ENCODE results near the gene PLXND1. TPM values are rescaled to one million over a fixed set of nuclear protein-coding genes. Genes with fewer than 3 reads are reported as not detected.

PLXND1 gene
- total and polyA plus RNA-seq, 8 donors = 15.5 to 66.2 (median 28.5) TPM

DNA sequence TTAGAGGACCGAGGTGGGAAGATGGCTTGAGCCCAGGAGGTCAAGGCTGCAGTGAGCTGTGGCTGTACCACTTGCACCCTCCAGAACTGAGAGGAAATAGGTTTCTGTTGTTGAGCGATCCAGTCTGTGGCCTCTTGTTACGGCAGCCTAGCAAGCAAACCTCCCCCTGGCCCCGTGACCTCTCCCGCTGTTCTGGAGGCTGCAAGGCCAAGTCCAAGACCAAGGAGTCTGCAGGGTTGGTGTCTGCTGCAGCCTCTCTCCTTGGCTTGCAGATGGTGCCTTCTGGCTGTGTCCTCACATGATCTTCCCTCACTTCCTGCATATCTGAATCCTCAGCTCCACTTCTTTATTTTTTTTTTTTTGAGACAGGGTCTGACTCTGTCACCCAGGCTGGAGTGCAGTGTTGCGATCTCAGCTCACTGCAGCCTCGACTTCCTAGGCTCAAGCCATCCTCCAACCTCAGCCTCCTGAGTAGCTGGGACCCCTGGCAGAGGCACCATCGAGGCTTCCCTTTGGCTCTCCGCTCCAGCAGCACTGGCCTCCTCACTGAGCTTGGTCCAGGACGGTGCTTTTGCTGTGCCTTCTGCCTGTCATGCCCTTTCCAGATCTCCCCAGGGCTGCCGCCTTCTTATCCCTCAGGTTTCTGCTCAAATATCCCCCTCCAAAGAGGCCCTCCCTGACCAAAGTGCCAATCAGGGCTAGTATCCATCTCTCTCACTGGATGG, 18.0 kb upstream of the PLXND1 start:
- Histone ChIP-seq H3K36me3 (no peaks in the 10 kb centered on the region), H3K4me1 (peaks cover 5 to 24% (median 9%) of the 10 kb centered on the region in 3 donors), H3K9me3 (no peaks in the 10 kb centered on the region), H3K27ac (peak overlapping the region in 3 of 4 donors; percentile 24 to 97 (median 96)), H3K27me3 (no peaks in the 10 kb centered on the region), H3K4me3 (no peak overlapping the region)
- FAIRE-seq = no peak
- TF ChIP-seq CTCF (IDR thresholded peaks at IDR 0.05) = no peak
- ATAC-seq = no peak
- intact Hi-C loops (cut with DNase I) = no loop called here
- 79 to 81% methylated on average over 11 of the region's 11 CpGs for WGBS, 2 donors
- peak in 3 of 6 donors; percentile 19 to 48 (median 47) for DNase-seq

DNA sequence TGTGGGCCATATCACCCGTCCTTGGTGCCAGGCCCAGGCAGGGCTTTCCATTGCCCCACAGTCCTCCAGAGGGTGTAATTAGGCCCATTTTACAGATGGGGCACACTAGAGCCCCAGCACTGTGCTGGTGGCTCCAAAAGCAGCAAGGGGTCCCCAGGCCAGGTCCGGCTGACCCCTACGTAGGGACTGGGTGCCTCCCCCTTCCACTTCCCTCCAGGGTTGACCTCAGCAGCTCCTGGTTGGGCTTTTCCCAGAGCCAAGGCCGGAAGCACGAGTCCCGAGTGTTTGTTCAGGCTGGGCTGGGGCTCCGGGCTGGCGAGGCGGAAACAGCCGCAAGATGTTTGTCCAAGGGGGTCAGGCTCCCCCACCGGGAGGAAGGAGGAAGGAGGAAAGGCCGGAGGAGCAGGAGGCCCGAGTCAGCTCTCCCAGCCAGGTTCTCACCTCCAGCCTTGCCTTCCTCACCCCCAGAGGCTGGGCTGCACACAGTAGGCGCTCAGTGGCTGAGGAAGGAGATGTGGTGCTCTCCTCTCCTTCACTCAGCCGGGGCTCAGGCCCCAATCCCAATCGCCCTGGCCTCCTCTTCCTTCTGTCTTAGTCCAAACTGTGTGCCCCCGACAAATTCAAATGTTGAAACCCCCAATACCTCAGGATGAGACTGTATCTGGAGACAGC, 17.1 kb upstream of the PLXND1 start:
- Histone ChIP-seq H3K9me3 (no peaks in the 10 kb centered on the region), H3K27ac (peak overlapping the region in 2 of 4 donors; percentile 27 to 60), H3K27me3 (no peaks in the 10 kb centered on the region), H3K4me1 (peaks cover 5 to 24% (median 9%) of the 10 kb centered on the region in 3 donors), H3K4me3 (no peak overlapping the region), H3K36me3 (no peaks in the 10 kb centered on the region)
- WGBS, 2 donors = 33 to 38% methylated on average over 17 of the region's 17 CpGs
- intact Hi-C loops (cut with DNase I) = no loop called here
- TF ChIP-seq CTCF (IDR thresholded peaks at IDR 0.05) = no peak
- DNase-seq = peak; percentile 38 to 77 (median 68)
- FAIRE-seq = no peak
- ATAC-seq = peak in 1 of 4 donors; percentile 4

DNA sequence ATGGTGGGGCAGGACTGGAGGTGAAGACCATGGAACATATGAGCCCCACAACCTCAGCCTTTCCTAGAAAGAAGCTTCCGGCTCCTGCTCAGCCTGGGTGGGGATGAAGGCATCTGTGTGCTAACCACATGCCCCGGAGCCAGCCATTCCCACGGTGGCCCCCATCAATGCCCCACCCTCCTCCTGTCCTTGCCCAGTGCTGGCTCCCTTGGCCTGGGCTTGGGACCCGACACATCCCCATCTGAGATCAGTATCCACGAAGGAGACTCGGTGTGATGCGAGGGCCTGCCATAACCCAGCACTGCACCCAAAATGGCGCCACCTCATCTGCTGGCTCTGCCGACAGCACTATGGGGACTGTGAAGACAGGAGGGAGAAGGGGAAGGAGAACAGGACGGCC, 16.5 kb upstream of the PLXND1 start:
- WGBS, 2 donors = 80 to 86% methylated on average over 9 to 10 of the region's 10 CpGs
- intact Hi-C loops (cut with DNase I) = no loop called here

DNA sequence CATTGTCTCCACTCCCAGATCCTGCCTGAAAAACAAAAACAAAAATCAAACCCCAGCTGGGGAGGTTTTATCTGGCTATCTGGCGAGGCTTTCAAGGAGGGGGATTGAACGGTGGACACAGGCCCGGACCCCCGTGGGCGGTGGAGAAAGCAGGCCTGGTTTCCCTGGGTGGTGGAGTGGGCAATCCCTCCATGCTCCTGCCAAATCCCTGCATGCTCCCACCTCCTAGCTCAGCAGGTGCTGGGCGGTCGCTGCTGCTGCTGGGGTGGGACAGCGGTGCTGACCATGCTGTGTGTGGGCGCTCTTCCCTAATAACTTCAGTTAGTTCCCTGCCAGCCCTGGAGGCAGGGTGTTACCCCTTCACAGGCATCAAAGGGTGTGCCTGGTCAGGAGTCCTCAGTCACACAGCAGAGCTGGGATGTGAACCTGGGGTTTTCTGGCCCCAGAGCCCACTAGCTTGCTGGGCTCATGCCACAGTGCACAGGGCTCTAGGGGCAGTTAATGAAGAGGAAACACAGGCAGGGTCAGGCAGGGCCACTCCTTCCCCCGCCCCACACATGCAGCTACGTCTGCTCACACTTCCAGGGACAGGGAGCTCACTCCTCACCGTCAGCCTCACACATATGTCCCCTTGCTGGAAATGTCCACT, 15.9 kb upstream of the PLXND1 start:
- no peaks in the 10 kb centered on the region for H3K36me3 ChIP-seq
- H3K4me3 ChIP-seq = no peak overlapping the region
- peak in 3 of 6 donors; percentile 12 to 47 (median 45) for DNase-seq
- no peak for TF ChIP-seq CTCF (IDR thresholded peaks at IDR 0.05)
- 75 to 83% methylated on average over 12 of the region's 12 CpGs for WGBS, 2 donors
- ATAC-seq = no peak
- H3K27me3 ChIP-seq = no peaks in the 10 kb centered on the region
- no peak for FAIRE-seq
- H3K4me1 ChIP-seq = peaks cover 5 to 19% (median 9%) of the 10 kb centered on the region in 3 donors
- intact Hi-C loops (cut with DNase I) = no loop called here
- H3K9me3 ChIP-seq = no peaks in the 10 kb centered on the region
- no peak overlapping the region for H3K27ac ChIP-seq

More for the DNA sequence above, 16.5 kb upstream of the PLXND1 start:
- H3K27ac ChIP-seq = peak overlapping the region in 1 of 4 donors; percentile 60
- no peaks in the 10 kb centered on the region for H3K9me3 ChIP-seq
- ATAC-seq = no peak
- DNase-seq = peak in 3 of 6 donors; percentile 12 to 66 (median 52)
- TF ChIP-seq CTCF (IDR thresholded peaks at IDR 0.05) = no peak
- H3K4me1 ChIP-seq = peaks cover 5 to 19% (median 9%) of the 10 kb centered on the region in 3 donors
- no peak overlapping the region for H3K4me3 ChIP-seq
- H3K27me3 ChIP-seq = no peaks in the 10 kb centered on the region
- no peak for FAIRE-seq
- H3K36me3 ChIP-seq = no peaks in the 10 kb centered on the region

Data from pancreas (tissue), 10 donors.